ENCODE measurements around the gene CACNA1I. TPM values are rescaled to one million over a fixed set of nuclear protein-coding genes. Genes with fewer than 3 reads are reported as not detected.

CACNA1I gene
- total RNA-seq, 1 experiment from 2014 or later = 0.15 TPM

DNA sequence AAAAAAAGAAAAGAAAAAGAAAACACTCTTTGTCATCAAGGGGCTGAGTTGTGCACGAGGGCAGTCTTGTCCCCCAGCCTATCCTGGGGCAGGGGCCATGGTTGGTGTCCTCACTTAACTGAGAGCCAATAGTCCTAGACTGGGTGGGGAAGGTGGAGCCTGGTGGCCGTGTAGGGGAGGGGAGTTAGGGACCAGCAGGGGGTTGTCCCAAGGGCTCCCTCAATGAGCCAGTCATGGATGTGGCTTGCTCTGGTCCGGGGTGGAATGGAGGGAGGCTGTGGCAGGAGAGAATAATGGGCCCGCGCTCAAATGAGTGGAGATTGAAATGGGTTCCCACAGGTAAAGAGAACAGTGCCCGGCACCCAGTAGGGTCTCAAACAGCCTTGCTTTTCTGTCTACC lies 46.2 kb downstream of the CACNA1I start (continued):
- TF ChIP-seq POLR2AphosphoS5 (IDR thresholded peaks at IDR 0.05; ENCODE audit: low read depth, low read length) = no peak
- TF ChIP-seq, protein P1, sequence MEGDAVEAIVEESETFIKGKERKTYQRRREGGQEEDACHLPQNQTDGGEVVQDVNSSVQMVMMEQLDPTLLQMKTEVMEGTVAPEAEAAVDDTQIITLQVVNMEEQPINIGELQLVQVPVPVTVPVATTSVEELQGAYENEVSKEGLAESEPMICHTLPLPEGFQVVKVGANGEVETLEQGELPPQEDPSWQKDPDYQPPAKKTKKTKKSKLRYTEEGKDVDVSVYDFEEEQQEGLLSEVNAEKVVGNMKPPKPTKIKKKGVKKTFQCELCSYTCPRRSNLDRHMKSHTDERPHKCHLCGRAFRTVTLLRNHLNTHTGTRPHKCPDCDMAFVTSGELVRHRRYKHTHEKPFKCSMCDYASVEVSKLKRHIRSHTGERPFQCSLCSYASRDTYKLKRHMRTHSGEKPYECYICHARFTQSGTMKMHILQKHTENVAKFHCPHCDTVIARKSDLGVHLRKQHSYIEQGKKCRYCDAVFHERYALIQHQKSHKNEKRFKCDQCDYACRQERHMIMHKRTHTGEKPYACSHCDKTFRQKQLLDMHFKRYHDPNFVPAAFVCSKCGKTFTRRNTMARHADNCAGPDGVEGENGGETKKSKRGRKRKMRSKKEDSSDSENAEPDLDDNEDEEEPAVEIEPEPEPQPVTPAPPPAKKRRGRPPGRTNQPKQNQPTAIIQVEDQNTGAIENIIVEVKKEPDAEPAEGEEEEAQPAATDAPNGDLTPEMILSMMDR (IDR thresholded peaks at IDR 0.05 in 2 of 3, conservative IDR thresholded peaks at IDR 0.05 in 1 of 3; ENCODE audit: borderline replicate concordance in 1 of 3, insufficient read depth in 1 of 3, low read depth in 2 of 3, low read length in 2 of 3) = no peak

- H3K79me2 ChIP-seq (ENCODE audit: insufficient read depth, low read length) = no peaks in the 10 kb centered on the region
- POLR2A ChIA-PET = no interaction called here
- peaks cover 5% of the 10 kb centered on the region; the same call in 1 of the 2 replicates for H3K27me3 ChIP-seq (ENCODE audit: insufficient read depth, low read length)
- intact Hi-C loops (cut with micrococcal nuclease) = no loop called here
- H3K4me1 ChIP-seq (ENCODE audit: control insufficient read depth in 1 of 2, insufficient read depth in 2 of 2, low read length in 2 of 2) = no peaks in the 10 kb centered on the region
- H4K20me1 ChIP-seq (ENCODE audit: insufficient read depth) = no peaks in the 10 kb centered on the region
- no peak overlapping the region for H3K27ac ChIP-seq (ENCODE audit: low read depth, low read length)
- H3K4me3 ChIP-seq (replicated peaks in 1 of 2; ENCODE audit: low read depth in 1 of 2, low read length in 2 of 2) = no peak overlapping the region
- H2AFZ ChIP-seq (ENCODE audit: low read depth, low read length, poor library complexity, severe bottlenecking) = no peak overlapping the region
- RAD21 ChIA-PET (ENCODE audit: low non-redundant PET in 1 of 2, low total read pairs in 2 of 2, uncharacterized antibody in 2 of 2, unreplicated experiment in 2 of 2) = no interaction called here
- TF ChIP-seq RAD21 (IDR thresholded peaks at IDR 0.05; ENCODE audit: low read depth) (no peak), JUND (IDR thresholded peaks at IDR 0.05) (no peak), SIN3A (IDR thresholded peaks at IDR 0.05; ENCODE audit: low read depth) (no peak), YY1 (IDR thresholded peaks at IDR 0.05; ENCODE audit: extremely low read depth, insufficient replicate concordance, low read depth, low read length) (no peak), POLR2A (IDR thresholded peaks at IDR 0.05; ENCODE audit: borderline replicate concordance, extremely low read depth, insufficient read depth, insufficient read length) (no peak), REST (IDR thresholded peaks at IDR 0.05; ENCODE audit: low read depth) (no peak), EGR1 (IDR thresholded peaks at IDR 0.05; ENCODE audit: low read depth) (no peak), EZH2phosphoT487 (IDR thresholded peaks at IDR 0.05; ENCODE audit: borderline replicate concordance) (no peak), EZH2 (IDR thresholded peaks at IDR 0.05) (no peak), CEBPB (IDR thresholded peaks at IDR 0.05; ENCODE audit: low read depth) (no peak), FOSL1 (IDR thresholded peaks at IDR 0.05; ENCODE audit: low read depth) (no peak), ZNF274 (IDR thresholded peaks at IDR 0.05; ENCODE audit: low read depth, low read length) (no peak)
- TF ChIP-seq, protein P2, sequence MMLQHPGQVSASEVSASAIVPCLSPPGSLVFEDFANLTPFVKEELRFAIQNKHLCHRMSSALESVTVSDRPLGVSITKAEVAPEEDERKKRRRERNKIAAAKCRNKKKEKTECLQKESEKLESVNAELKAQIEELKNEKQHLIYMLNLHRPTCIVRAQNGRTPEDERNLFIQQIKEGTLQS (IDR thresholded peaks at IDR 0.05) = no peak
- no peaks in the 10 kb centered on the region for H3K9me2 ChIP-seq (ENCODE audit: insufficient read depth)
- H3K9ac ChIP-seq (ENCODE audit: low read length) = no peak overlapping the region
- DNase-seq (ENCODE audit: low read depth, low spot score) (no peak), ATAC-seq (no peak)
- CTCF ChIA-PET = no interaction called here
- no TSS peak for BruUV-seq (replicated peaks)
- no peak overlapping the region for H3K4me2 ChIP-seq (ENCODE audit: low read length)
- H3K9me3 ChIP-seq (ENCODE audit: control insufficient read depth in 1 of 2, insufficient read depth in 1 of 2, low read depth in 1 of 2, low read length in 2 of 2) = no peaks in the 10 kb centered on the region
- no peaks in the 10 kb centered on the region for H3K36me3 ChIP-seq (ENCODE audit: control insufficient read depth in 1 of 2, insufficient read depth in 2 of 2, low read length in 2 of 2)
These were observed 46.8 kb downstream of the CACNA1I start for GRCh38 chr22:39617342-39617741.
